GM12878 (cell line): ENCODE measurements around the gene KRT71.
"Not testable (repeated sequence)": the region's sequence is repeated elsewhere in the genome, so short reads cannot be mapped to it uniquely, and the experiment has no call there.

Source experiments
- EP300 ChIP-seq, 2 experiments: fragments of 150-350 bp in 1 of 2; IDR thresholded peaks; 2 replicates each; pipeline ENCODE4 v1.6.1; 2011 to 2012; ENCODE audit warnings: low read depth in 2 of 2, low read length in 2 of 2, borderline replicate concordance in 1 of 2, improper control_type of control experiment in 1 of 2, inconsistent platforms in 1 of 2; ENCODE audit not compliant: control insufficient read depth in 1 of 2
- FOXK2 ChIP-seq: fragments of 450-650 bp; IDR thresholded peaks from 2 replicates; pipeline ENCODE4 v1.6.1; 2017; ENCODE audit warnings: mild to moderate bottlenecking, moderate library complexity
- MXI1 ChIP-seq: fragments of 150-350 bp; IDR thresholded peaks from 2 replicates; pipeline ENCODE4 v1.6.1; 2011; ENCODE audit warnings: low read depth, mild to moderate bottlenecking, inconsistent platforms, low read length, improper control_type of control experiment
- NFIC ChIP-seq: IDR thresholded peaks from 2 replicates; pipeline ENCODE4 v1.6.1; 2012; ENCODE audit warnings: low read depth, mild to moderate bottlenecking, inconsistent platforms, low read length, moderate library complexity

DNA sequence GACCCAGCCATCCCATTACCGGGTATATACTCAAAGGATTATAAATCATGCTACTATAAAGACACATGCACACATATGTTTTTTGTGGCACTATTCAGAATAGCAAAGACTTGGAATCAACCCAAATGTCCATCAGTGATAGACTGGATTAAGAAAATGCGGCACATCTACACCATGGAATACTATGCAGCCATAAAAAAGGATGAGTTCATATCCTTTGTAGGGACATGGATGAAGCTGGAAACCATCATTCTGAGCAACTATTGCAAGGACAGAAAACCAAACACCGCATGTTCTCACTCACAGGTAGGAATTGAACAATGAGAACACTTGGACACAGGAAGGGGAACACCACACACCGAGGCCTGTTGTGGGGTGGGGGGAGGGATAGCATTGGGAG lies 41.3 kb upstream of the KRT71 start:
- not testable (repeated sequence) for TF ChIP-seq EP300 (IDR thresholded peaks at IDR 0.05; ENCODE audit: borderline replicate concordance in 1 of 2, control insufficient read depth in 1 of 2, low read depth in 2 of 2, low read length in 2 of 2); NFIC; FOXK2; MXI1
